ENCODE measurements around the gene CD74.
"Not testable (repeated sequence)": the region's sequence is repeated elsewhere in the genome, so short reads cannot be mapped to it uniquely, and the experiment has no call there.

Gene CD74

GRCh38 chr5:150412319-150413175, at the start of gene CD74:
Gene CD74, minus strand, starts transcription at chr5:150412910. Its CDS starts 161 bp downstream, at chr5:150412749.
- no peak for DNase-seq (ENCODE audit: low read depth)

- no peak for DNase-seq (ENCODE audit: low read depth)
Measured at GRCh38 chr5:150461231-150461630, 48.5 kb upstream of the CD74 start.

GRCh38 chr5:150460781-150461180, 48.1 kb upstream of the CD74 start:
- no peak for DNase-seq (ENCODE audit: low read depth)

- no peak for DNase-seq (ENCODE audit: low read depth)
Measured at GRCh38 chr5:150458802-150459557, 46.3 kb upstream of the CD74 start.

- no peak for DNase-seq (ENCODE audit: low read depth)
Measured at GRCh38 chr5:150457562-150458240, 45.0 kb upstream of the CD74 start.

- no peak for DNase-seq (ENCODE audit: low read depth)
Measured at GRCh38 chr5:150457121-150457520, 44.4 kb upstream of the CD74 start.

- no peak for DNase-seq (ENCODE audit: low read depth)
Measured at GRCh38 chr5:150454492-150455229, 42.0 kb upstream of the CD74 start.

- not testable (repeated sequence) for DNase-seq (ENCODE audit: low read depth)
Measured at GRCh38 chr5:150454027-150454426, 41.3 kb upstream of the CD74 start.

- DNase-seq (ENCODE audit: low read depth) = no peak
Measured at GRCh38 chr5:150452914-150453313, 40.2 kb upstream of the CD74 start.

- no peak for DNase-seq (ENCODE audit: low read depth)
Measured at GRCh38 chr5:150451594-150451993, 38.9 kb upstream of the CD74 start.

- DNase-seq (ENCODE audit: low read depth) = peak; percentile 75
Measured at GRCh38 chr5:150449517-150450339, 37.0 kb upstream of the CD74 start, which contains the start of gene RPS14. Gene RPS14, minus strand, starts transcription at chr5:150449739. Its CDS starts 2,006 bp downstream, at chr5:150447733.

GRCh38 chr5:150448952-150449516, 36.3 kb upstream of the CD74 start:
- DNase-seq (ENCODE audit: low read depth) = no peak

GRCh38 chr5:150448334-150448733, 35.6 kb upstream of the CD74 start:
- DNase-seq (ENCODE audit: low read depth) = no peak

- DNase-seq (ENCODE audit: low read depth) = no peak
Measured at GRCh38 chr5:150447188-150447587, 34.5 kb upstream of the CD74 start.

GRCh38 chr5:150446583-150446982, 33.9 kb upstream of the CD74 start:
- no peak for DNase-seq (ENCODE audit: low read depth)

- no peak for DNase-seq (ENCODE audit: low read depth)
Measured at GRCh38 chr5:150446088-150446487, 33.4 kb upstream of the CD74 start.

GRCh38 chr5:150444770-150445169, 32.1 kb upstream of the CD74 start:
- DNase-seq (ENCODE audit: low read depth) = no peak

- no peak for DNase-seq (ENCODE audit: low read depth)
Measured at GRCh38 chr5:150443242-150444075, 30.7 kb upstream of the CD74 start.

GRCh38 chr5:150442699-150443080, 30.0 kb upstream of the CD74 start:
- DNase-seq (ENCODE audit: low read depth) = no peak

Data from HS-27A (cell line).